Spleen (tissue), 7 donors: ENCODE measurements around the gene LRRC32.

Experiments
- POLR2AphosphoS5 ChIP-seq, 3 donors: sonication (generic); formaldehyde crosslinking; IDR thresholded peaks; one replicate each; pipeline ENCODE4 v1.5.1; 2017; ENCODE audit warnings: antibody characterized with exemption in 3 of 3
- TF ChIP-seq, protein P1 (sequence below), 11 experiments: fragments of 200-600 bp in 7 of 11; fragments of 450-650 bp in 4 of 11; sonication (generic) in 4 of 11; IDR thresholded peaks in 8 of 11; conservative IDR thresholded peaks in 3 of 11; 1 replicate in 7 of 11; 2 replicates in 4 of 11; pipeline versions ENCODE4 v1.4.0 to v1.8.0; 2016 to 2021; ENCODE audit warnings: antibody characterized with exemption in 11 of 11, inconsistent platforms in 4 of 11, mild to moderate bottlenecking in 1 of 11
- donor health status: DM: no; HTN: no; CAD: no; lungs with moderate emphysema.
- donor health status: DM: no; HTN: no; CAD: no.
- donor health status: DM: no; HTN: no; CAD: no.

DNA sequence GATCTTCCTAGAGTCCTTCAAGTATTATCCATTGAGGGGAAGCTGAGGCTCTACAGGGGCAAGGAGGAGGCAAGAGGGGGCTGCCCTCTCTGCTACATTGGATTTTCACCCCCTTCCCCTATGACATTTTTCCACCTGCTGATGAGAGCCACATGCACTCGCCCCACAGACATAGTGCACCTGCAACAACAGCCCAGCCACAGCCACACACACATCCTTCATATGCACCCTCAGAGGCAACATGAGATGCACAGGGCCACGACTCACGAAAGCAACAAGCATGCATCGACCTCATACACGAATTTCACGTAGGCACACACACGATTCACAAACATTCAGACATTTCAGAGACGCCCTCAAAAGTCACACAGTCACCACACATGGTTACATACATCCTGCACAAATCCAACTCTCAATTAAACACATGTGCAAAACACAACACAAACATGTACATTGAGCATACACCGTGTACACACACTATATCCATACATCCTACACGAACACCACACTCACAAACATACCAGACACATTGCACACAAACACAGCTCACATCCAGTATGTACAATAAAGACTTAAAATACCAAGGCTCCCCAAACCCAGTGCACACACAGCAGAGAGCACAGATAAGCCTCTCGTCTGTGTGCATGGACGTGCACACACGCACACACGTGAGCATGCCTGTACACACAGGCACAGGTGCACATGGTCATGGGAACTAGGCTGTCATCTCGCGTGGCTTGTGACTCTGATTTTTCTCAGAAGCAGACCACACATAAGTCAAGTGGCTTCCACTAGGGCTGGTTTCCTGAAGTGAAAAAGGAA lies 6.3 kb upstream of the LRRC32 start:
- TF ChIP-seq POLR2AphosphoS5 (IDR thresholded peaks at IDR 0.05): no peak
- TF ChIP-seq, protein P1, sequence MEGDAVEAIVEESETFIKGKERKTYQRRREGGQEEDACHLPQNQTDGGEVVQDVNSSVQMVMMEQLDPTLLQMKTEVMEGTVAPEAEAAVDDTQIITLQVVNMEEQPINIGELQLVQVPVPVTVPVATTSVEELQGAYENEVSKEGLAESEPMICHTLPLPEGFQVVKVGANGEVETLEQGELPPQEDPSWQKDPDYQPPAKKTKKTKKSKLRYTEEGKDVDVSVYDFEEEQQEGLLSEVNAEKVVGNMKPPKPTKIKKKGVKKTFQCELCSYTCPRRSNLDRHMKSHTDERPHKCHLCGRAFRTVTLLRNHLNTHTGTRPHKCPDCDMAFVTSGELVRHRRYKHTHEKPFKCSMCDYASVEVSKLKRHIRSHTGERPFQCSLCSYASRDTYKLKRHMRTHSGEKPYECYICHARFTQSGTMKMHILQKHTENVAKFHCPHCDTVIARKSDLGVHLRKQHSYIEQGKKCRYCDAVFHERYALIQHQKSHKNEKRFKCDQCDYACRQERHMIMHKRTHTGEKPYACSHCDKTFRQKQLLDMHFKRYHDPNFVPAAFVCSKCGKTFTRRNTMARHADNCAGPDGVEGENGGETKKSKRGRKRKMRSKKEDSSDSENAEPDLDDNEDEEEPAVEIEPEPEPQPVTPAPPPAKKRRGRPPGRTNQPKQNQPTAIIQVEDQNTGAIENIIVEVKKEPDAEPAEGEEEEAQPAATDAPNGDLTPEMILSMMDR (IDR thresholded peaks at IDR 0.05 in 8 of 11, conservative IDR thresholded peaks at IDR 0.05 in 3 of 11): no peak
